ENCODE results near the gene ARHGAP8.

The ARHGAP8 gene

DNA sequence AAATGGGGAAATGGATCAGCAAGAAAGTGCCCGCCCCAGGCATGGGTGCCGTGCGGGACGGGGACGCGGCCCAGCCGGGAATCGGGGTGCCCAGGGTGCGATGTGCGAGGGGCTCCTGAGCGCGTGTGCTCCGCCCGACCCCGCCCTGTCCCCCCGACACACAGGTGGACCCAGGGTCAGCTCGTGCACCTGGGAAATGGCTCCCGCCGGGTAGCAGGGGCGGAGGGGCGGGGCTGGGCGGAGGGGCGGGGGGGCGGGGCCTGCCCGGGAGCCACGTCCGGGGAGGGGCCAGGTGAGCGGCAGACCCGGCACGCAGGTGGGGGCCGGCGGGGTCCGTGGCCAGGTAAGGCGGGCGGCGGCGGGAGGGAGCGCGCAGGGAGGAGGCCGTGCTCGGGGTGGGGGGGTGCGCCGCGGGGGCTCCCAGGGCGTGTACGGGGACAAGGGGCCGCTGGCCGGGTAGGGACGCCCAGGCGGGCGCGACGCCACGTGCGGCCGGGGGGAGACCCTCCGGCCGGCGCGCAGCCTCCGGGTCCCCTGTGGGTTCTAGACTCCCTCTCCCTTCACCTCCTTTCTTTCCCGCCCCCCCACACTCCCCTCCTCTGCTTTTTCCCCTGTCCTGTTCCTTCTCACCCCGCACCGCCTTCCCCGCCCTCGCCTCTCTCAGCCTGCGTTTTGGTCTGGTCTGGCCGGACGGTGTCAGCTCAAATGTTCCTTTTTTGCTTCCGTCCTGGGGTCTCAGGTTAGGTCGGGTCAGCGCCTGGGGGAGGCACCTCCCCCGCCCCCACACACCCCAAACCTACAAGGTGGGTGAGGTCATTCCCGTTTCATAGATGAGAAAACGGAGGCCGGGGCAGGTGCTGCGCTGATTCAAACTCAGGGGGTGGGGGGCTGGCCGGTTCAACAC, at the start of gene ARHGAP8:
Gene ARHGAP8, plus strand, starts transcription at position 291 of the 904 bp plus-strand sequence. CDS start 33,953 bp downstream, outside the sequence.
- no peak for DNase-seq

DNA sequence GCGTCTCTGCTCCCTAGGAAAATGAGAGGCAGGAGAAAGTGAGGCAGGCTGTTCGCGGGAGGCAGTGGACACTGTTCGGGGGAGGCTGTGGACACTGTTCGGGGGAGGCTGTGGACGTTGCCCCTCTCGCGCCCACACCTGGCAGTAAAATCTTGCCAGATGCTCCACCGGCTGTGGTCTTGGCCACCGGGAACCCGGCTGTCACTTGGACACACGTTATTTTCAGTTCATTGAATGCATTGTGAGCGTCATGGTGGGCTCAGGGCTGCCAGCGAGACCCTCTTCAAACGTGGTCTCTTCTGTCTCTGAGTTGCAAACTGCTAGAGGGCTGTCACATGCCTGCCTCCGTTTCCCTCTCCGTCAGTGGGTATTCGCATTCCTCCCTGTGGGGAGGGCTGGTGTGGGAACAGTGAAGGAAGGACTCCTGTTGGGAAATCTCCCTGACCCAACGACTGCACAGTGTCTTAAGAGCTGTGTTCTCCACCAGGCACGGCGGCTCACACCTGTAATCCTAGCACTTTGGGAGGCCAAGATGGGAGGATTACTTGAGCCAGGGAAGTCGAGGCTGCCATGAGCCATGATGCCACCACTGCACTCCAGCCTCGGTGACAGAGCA, 49.0 kb upstream of the ARHGAP8 start:
- no peak for DNase-seq

DNA sequence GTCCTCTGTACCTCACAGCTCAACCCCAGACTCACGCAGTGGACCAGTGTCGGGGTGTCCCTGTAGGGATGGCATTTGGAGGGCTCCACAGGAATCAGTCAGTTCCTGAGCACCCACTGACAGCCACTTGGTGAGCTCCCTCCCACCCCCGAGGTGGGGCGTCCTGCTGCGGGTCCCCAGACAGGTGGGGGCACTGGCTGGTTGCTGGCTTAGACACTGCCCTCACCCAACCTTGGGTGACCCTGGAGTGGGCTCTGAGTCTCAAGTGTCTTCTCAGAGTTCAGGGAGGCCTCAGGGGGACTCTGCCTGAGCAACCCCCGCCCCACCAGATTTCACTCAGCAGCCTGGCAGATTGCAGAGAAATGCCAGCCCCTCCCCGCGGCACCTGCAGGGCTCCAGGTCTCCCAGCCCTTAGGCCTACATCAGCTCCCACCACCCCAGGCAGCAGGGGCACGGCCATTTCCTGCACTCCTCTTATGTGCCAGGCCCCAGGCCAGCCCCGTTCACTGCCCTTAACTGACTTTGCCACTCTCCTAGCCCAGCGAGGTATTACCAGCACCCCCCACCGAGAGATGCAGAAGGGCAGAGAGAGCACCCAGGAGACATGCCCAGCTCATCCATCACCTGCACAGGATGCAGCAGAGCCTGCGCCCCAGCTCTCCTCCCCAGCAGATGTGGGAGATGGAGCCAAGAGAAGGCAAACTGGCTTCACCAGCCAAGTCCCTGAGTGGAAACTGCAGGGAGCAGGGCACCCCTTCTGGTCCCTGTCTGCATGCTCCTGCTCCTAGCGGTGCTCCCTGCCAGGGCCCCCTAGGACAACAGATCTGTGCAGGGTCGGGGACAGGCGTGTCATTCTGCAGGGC, 48.0 kb upstream of the ARHGAP8 start:
- no peak for DNase-seq

DNA sequence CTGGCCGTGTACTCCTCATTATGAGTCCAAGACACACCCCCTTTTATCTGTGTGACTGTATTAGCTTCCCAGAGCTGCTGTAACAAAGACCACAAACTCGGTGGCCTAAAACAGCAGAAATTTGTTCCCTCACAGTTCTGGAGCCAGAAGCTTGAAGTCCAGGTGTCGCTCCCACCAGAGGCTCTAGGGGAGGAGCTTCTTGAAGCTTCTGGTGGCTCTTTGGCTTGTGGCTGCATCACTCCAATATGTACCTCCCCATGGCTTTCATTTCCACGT, 47.4 kb upstream of the ARHGAP8 start:
- DNase-seq = no peak

DNA sequence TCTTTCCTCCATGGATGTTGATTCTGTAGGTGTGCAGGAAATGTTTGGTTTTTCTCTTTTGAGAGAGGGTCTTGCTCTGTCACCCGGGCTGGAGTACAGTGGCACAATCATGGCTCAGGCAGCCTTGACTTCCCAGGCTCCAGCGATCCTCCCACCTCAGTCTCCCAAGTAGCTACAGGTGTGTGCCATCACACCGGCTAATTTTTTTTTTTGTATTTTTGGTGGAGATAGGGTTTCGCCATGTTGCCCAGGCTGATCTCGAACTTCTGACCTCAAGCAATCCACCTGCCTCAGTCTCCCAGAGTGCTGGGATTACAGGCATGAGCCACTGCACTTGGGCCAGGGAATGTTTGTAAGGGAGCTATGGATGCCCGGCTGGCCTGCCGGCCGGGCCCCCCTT, 45.9 kb upstream of the ARHGAP8 start:
- DNase-seq = no peak

DNA sequence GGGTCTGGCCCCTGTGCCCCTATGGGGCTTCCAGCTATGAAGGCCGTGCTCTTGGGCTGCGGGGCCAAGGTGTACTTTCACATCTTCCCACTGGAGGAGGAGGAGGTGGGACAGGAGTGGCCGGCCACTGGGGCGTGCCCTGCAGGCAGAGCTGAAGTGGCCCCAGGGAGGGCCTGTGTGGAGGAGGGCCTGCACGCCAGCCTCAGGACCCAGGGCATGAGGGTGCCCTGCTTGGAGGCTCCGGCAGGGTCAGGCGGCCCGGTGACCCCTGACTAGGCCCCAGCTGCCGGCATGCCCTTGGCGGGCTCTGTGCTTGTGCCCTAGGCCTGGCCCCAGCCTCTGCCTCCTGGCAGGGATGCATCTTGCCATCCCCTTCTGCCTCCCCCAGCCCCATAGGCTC, 45.2 kb upstream of the ARHGAP8 start:
- no peak for DNase-seq

DNA sequence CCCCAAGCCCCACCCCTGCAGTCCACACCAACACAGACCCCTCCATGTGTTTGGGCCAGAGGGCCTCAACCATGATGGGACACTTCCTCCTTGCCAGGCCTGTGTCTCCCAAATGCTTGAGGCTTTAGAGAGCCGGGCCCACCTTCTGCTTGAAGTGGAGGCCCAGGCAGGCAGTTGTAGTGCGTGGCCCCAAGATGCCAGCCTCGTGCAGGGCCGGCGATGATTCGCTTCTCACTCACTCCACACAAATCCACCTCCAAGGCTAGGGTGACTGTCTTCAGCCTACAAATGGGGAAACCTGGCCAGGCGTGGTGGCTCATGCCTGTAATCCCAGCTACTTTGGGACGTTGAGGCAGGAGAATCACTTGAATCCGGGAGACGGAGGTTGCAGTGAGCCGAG, 44.6 kb upstream of the ARHGAP8 start:
- DNase-seq = no peak

DNA sequence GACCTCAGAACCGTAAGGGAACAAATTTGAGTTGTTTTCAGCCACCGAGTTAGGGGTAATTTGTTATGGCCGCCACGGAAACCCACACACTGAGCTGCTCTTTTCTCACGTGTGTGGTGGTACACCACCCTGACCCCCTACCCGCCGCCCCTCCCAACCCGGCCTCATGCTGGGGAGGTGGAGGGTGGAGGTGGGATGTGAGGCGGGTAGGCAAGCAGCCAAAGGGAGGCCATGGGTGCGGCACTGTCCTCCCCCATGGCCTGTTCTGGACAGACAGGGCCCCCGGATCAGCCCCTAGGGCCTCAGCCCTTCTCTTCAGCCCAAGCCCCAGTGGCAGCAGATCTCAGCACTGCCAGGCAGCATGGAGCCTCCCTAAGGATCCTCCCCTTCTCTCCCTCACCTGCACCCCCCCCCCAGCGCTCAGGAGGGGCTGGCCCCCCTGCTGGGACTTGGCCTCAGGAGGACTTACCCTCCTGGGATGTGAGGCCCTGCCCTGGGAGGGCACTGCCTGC, 42.4 kb upstream of the ARHGAP8 start:
- no peak for DNase-seq

DNA sequence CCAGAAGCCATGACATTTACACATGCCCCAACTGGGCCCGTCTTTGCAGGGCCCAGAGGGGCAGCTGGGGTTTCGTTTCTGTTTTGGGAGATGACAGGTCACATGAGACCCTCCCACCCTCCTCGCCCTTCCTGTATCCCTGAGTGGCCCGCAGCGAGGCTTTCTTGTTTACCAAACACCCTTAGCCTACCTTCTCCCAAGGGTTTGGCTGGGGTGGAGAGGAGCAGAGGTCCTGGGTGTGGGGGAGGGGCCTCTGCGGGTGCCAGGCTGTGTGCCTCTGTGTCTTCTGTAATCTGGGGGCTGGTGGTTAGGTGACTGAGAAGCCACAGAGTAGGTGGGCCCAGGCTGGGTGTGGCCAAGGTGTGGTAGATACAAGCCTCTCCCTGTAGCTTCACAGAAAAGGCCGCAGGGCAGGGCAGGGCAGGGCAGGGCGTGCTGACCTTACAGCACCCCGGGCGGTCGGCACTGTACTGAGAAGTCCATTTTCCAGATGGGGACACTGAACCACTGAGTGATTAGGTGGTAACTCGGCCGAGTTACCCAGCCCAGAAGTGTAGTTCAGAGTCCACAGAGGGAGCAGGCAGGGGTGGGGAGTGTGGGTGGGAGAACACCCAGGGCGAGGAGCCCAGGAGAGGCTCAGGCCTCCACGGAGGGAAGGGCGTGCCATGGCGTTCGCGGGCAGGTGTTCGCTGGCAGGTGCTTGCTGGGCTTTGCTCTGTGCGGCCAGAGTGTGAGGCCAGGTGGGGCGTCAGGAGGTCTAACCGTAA, 41.7 kb upstream of the ARHGAP8 start:
- no peak for DNase-seq

DNA sequence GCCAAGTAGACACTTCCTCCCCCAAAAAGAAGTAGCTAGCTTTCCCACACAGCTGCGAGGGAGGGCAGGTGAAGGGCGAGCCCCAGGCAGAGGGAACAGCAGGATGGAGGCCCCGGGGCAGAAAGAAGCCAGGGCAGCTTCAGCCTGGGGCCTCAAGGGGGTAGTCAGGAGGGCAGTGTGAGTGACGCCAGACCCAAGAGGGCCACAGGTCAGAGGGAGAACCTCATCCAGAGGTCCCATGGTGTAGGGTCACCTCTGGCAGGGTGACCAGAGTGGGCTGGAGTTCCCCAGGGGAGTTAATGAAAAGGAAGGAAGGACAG, 41.2 kb upstream of the ARHGAP8 start:
- no peak for DNase-seq

DNA sequence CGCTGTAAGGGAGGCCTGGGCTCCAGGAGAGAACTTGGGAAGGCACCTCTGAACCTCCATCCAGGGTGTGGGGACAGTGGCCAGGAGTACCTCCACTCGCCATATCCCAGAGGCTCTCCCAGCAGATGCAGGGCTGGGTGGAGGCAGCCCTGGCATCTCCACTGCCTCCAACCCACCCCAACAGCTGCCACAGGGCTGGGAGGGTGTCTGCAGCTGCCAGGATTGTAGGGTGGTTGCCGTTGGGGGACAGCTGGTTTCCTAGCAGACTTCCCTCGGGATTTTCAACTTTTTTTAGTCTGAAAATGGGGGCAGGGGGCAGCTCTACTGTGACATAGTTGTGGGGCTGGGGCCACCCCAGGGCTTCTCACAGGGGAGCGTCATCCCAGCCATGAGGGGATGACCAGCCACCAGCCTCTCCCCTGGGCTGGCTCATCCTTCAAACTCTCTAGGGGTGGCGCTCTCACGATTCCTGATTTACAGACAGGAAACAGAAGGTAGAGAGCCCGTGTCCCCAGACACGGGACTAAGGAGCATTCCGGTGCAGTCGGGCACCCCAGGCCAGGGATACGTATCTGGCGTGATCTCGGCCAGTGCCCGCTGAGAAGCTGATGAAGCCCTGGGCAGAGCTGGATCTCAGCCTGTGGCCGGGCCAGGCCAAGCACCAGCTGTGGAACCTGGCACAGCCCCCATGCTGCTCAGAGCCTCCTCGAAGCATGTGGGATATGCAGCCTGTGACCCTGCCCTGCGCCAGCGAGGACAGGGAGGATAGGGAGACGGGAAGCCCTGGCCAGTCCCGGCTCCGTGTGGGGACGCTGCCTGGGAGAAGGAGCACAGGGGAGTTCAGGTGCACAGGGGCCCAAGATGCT, 40.5 kb upstream of the ARHGAP8 start:
- no peak for DNase-seq

DNA sequence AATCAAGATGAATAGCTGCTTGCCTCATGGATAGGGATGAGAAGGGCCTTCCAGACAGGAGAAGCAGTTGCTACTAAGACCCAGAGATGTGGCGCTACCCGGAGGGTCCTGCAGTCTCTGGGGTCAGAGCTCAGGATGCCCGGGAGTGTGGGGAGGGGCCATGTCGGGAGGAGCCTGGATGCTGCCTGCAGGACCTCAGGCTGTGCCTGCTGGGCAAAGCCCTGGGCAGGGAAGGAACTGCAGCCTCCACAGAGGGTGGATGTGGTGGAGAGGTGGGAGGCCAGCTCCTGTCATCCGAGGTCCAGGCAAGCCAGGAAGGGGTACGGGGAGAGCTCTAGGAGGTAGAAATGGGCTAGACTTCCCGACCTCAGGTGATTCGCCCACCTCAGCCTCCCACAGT, 39.4 kb upstream of the ARHGAP8 start:
- no peak for DNase-seq

DNA sequence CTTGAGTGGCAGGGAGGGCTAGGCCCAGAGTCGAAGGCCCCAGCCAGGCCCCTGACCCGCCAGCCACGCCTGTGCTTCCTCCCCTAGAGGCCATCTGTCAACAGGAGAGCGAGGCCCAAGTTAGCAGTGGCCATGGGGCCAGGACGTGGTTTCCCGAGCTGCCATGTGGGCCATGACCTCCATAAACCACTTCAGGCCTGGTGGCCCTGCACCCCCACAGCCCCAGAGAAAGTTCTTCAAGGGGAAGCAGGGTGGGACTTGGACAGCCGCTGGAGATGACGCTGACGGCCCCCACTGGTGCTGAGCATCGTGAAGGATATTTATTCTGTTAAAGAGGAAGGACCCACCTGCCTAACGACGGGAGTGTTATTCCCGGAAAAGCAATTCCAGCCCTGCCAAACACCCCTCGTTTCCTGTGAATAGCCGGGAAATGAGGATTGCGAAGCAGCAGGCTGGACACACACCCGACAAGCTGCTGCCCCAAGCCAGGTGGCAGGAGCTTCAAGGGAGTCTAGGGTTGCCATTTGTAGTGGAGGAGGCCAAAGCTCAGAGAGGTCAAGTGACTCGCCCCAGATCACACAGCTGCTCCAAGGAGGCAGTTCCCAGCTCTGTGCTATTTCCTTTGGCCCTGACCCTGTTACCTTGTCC, 37.5 kb upstream of the ARHGAP8 start:
- DNase-seq = no peak

DNA sequence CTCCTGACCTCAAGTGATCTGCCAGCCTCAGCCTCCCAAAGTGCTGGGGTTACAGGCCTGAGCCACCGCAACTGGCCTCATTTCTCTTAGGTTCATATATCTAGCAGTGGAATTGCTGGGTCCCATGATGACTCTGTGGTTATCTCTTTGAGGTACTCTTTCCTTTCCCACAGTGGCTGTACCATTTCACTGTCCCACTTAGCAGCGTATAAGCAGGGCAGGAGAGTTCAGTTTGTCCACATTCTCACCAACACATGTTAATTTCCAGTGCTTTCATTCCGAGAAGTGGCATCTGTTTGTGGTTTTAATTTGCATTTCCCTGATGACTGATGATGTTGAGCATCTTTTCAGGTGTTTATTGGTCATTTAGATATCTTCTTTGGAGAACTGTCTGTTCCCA, 34.0 kb upstream of the ARHGAP8 start:
- no peak for DNase-seq

DNA sequence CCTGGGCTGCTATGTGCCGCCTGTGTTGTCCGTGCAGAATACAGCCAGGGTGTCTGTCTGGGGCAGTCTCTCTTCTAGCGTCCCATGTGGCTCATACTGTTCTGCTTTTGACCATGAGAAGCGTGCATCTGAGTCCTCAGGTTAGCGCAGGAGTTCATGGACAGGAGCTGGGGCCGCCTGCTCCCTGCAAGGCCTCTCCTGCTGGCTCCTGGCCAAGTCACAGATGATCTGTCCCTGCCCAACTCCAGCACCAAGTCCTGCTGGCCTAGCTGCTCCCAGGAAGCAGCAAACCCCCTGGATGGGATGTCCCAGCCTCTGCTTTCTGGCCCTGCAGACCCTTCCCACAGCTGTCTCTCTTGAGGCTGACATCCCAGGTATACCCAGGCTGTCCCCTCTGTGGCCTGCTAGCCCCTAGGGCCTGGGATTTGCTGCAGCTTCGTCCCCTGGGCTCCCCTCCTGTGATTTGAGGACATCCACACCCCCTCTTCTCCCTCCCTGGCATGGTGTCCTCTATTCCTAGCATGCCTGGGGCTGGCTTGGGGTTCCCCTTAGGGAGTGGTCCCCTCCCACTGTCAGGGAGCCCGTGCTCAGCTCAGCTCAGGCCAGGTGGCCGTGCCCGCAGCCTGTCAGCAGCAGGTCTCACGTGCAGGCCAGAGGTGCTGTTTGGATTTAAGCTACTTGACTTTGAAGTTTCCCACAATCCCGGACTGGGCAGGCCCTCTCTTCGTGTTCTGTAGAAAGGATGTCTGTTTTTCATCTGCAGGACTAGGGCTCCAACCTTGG, 32.6 kb upstream of the ARHGAP8 start:
- DNase-seq = no peak

DNA sequence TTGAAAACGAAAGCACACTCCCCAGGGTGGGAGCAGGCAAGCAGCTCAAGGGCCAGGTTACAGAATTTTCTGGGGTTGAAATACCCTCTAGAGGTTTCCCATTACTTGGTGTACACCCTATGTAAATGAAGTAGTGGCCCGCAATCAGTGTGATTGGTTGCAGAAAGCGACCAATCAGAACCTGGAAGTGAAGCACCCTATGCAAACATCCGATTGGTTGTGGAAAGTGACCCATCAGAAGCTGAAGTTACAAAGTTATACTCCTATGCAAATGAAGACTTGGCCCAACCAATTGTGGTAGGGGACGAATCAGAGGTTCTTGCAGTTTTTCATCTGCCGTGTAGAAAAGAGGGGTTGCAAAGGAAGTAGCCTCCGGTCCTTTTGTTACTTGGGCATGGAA, 31.2 kb upstream of the ARHGAP8 start:
- DNase-seq = no peak

DNA sequence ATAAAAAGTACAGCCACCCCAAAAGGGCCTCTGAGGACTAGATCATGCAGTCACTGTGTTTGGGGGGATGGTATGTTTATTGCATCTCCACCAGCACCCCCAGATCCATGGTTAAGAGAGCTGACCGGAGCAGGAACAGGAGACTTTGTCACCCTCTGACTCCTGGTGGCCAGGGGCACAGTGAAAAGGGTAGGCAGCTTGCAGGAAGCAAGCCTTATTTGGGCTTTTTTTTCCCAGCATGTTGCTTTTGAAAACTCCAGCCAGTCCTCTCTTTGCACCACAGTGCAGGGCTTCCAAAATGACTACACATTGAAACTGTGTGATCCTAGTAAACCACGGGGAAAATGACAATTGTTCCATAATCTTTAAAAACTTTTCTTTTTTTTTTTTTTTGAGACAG, 29.8 kb upstream of the ARHGAP8 start:
- DNase-seq = no peak

DNA sequence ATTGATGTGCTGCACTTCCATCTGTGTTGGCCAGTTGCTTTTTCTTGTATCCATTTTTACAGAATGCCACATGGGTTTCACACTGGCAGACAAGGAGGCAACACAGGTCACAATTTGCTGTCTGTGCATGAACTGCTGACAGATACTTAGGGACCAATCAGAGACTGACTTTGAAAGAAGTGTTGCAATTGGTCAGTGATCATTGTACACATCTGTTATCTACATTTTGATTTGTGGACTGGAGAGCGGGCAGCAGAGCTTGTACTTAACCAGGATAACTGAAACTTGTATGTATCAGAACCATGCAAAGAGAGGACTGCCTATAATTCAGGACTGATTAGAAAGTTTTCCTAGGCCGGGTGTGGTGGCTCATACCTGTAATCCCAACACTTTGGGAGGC, 28.6 kb upstream of the ARHGAP8 start:
- no peak for DNase-seq

DNA sequence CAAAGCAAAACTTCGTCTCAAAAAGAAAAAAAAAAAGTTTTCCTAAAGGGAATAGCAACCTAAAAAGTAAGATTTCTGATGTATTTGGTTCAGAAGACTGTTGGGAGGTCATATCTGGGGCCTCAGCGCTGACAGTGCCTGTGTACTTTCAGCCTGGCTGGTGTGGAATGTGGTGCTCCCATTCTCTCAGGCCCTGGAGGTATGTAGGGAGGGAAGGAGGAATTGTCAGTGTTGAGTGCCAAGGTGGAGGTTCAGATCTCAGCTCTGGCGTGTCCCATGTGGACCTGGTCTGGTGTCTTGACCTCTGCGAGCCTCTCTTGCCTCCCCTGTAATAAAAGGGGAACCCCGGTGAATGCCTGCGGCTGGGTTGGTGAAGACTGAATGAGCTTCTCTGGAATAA, 28.0 kb upstream of the ARHGAP8 start:
- DNase-seq = no peak

DNA sequence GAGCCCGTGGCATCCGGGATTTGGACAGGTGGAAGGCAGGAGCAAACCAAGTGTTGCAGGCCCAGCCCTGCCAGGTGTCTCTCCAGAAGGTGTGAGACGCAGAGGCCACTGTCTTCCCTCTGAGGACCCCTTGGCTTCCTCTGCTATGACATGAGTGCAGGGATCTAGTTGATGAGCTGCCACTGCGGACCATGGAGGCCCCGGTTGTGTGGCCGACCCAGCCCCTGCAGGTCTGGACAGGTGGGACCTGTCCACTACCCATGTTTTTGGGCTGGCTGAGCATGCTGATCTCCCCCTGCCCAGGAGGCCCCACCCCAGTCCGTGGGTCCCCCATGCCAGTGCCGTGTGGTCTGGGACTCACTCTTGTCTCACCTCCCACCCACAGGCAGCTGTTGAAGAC, 27.5 kb upstream of the ARHGAP8 start:
- DNase-seq = no peak

DNA sequence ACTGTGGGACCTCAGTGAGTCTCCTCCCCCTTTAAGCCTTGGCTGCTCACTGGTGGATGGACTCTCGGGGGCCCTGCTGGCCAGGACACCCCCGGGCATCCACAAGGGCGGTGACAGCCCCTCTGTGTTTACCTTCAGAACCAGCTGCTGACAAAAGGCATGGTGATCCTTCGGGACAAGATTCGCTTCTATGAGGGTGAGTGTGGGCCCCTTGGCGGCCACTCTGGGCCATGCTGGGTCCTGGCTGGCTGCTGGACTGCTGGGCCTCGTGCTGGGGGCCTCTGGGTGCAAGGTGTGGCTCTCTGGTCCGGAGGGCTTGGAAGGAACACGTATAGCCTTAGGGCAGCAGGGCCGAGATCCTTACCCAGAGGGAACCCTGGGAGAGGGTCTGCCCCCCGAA, 25.9 kb upstream of the ARHGAP8 start:
- DNase-seq = no peak

Measured in NCI-H1092 treated with DMSO at 0.1 percent for 48 hours (cell line).